GM23338 (cell line): Measurements from ENCODE around the gene MKRN2. TPM values are rescaled to one million over a fixed set of nuclear protein-coding genes. Genes with fewer than 3 reads are reported as not detected.

Source experiments
- ATAC-seq: fragments of 200-7000 bp; cut with Tn5 transposase; 3 replicates; pipeline ENCODE4 v1.9.1; 2020
- DNase-seq: peaks from one replicate; pipeline ENCODE4 v3.0.0-alpha.2; 2015; ENCODE audit warnings: low spot score
- H2AFZ ChIP-seq: fragments of 200-600 bp; sonication (generic); 2 replicates; pipeline ENCODE4 v1.8.0; 2016; ENCODE audit warnings: antibody characterized with exemption, mild to moderate bottlenecking, moderate library complexity
- H3F3A ChIP-seq: fragments of 200-600 bp; sonication (generic); replicated peaks from 2 replicates; pipeline ENCODE4 v1.8.0; 2017; ENCODE audit warnings: antibody characterized with exemption, mixed run types, low read depth
- H3K27ac ChIP-seq: fragments of 200-600 bp; sonication (generic); 2 replicates; pipeline ENCODE4 v1.6.1; 2016; ENCODE audit warnings: low read depth
- H3K27me3 ChIP-seq: fragments of 200-600 bp; sonication (generic); 2 replicates; pipeline ENCODE4 v1.8.0; 2016; ENCODE audit warnings: mild to moderate bottlenecking, mixed run types, moderate library complexity; ENCODE audit not compliant: insufficient read depth
- H3K36me3 ChIP-seq: fragments of 200-600 bp; sonication (generic); 2 replicates; pipeline ENCODE4 v1.8.0; 2016; ENCODE audit warnings: mild to moderate bottlenecking; ENCODE audit not compliant: insufficient read depth
- H3K4me1 ChIP-seq: fragments of 200-600 bp; sonication (generic); 2 replicates; pipeline ENCODE4 v1.8.0; 2016; ENCODE audit warnings: mild to moderate bottlenecking, moderate library complexity; ENCODE audit not compliant: insufficient read depth
- H3K4me2 ChIP-seq: fragments of 200-600 bp; sonication (generic); 2 replicates; pipeline ENCODE4 v1.7.1; 2017; ENCODE audit warnings: mixed run types
- H3K4me3 ChIP-seq: fragments of 200-600 bp; sonication (generic); 2 replicates; pipeline ENCODE4 v1.6.1; 2016; ENCODE audit warnings: mixed run types
- H3K79me2 ChIP-seq: fragments of 200-600 bp; sonication (generic); replicated peaks from 2 replicates; pipeline ENCODE4 v1.8.0; 2017; ENCODE audit warnings: mild to moderate bottlenecking; ENCODE audit not compliant: insufficient read depth
- H3K9me2 ChIP-seq: fragments of 200-600 bp; sonication (generic); 2 replicates; pipeline ENCODE4 v1.8.0; 2017; ENCODE audit not compliant: insufficient read depth
- H4K20me1 ChIP-seq: fragments of 200-600 bp; sonication (generic); replicated peaks from 2 replicates; pipeline ENCODE4 v1.8.0; 2017; ENCODE audit warnings: mild to moderate bottlenecking; ENCODE audit not compliant: insufficient read depth
- H3K27ac Mint-ChIP-seq: 2 replicates; pipeline ENCODE4 v1.8.0; 2020; ENCODE audit warnings: inconsistent platforms, mild to moderate bottlenecking, moderate library complexity, mixed read lengths
- H3K27me3 Mint-ChIP-seq: 3 replicates; pipeline ENCODE4 v1.8.0; 2022; ENCODE audit warnings: low read depth, mild to moderate bottlenecking, moderate library complexity, mixed read lengths, inconsistent platforms; ENCODE audit not compliant: insufficient read depth, poor library complexity
- H3K36me3 Mint-ChIP-seq: 3 replicates; pipeline ENCODE4 v1.8.0; 2021; ENCODE audit warnings: low read depth, mild to moderate bottlenecking, inconsistent platforms, moderate library complexity, mixed read lengths
- H3K4me1 Mint-ChIP-seq: 3 replicates; pipeline ENCODE4 v1.8.0; 2020; ENCODE audit warnings: mild to moderate bottlenecking, inconsistent platforms, mixed read lengths
- H3K4me3 Mint-ChIP-seq: 3 replicates; pipeline ENCODE4 v1.8.0; 2021; ENCODE audit warnings: moderate library complexity, mild to moderate bottlenecking, inconsistent platforms, mixed read lengths
- H3K9me3 Mint-ChIP-seq: 3 replicates; pipeline ENCODE4 v1.8.0; 2020; ENCODE audit warnings: moderate library complexity, mild to moderate bottlenecking, inconsistent platforms, mixed read lengths
- CREB1 ChIP-seq: fragments of 250-450 bp; sonication (Bioruptor Pico); IDR thresholded peaks from 2 replicates; pipeline ENCODE4 v1.5.0; 2020; ENCODE audit warnings: low read depth, mild to moderate bottlenecking, moderate library complexity
- EZH2 ChIP-seq: fragments of 200-600 bp; sonication (generic); IDR thresholded peaks from one replicate; pipeline ENCODE4 v1.8.0; 2017; ENCODE audit warnings: antibody characterized with exemption, mild to moderate bottlenecking, low read depth; ENCODE audit not compliant: unreplicated experiment
- EZH2phosphoT487 ChIP-seq: fragments of 200-600 bp; sonication (generic); IDR thresholded peaks from one replicate; pipeline ENCODE4 v1.8.1; 2018; ENCODE audit warnings: antibody characterized with exemption; ENCODE audit not compliant: unreplicated experiment
- JUNB ChIP-seq: IDR thresholded peaks from one replicate; pipeline ENCODE4 v1.6.1; 2016; ENCODE audit warnings: antibody characterized with exemption; ENCODE audit not compliant: unreplicated experiment
- NANOG ChIP-seq: IDR thresholded peaks from 2 replicates; pipeline ENCODE4 v1.6.1; 2016; ENCODE audit warnings: antibody characterized with exemption, borderline replicate concordance
- POLR2AphosphoS5 ChIP-seq: IDR thresholded peaks from 2 replicates; pipeline ENCODE4 v1.6.1; 2016; ENCODE audit warnings: antibody characterized with exemption, low read depth
- STAT1 ChIP-seq: IDR thresholded peaks from one replicate; pipeline ENCODE4 v1.6.1; 2016; ENCODE audit warnings: antibody characterized with exemption; ENCODE audit not compliant: unreplicated experiment
- ZNF114 ChIP-seq: fragments of 250-450 bp; sonication (Bioruptor Pico); IDR thresholded peaks from 2 replicates; pipeline ENCODE4 v1.5.0; 2020; ENCODE audit warnings: mild to moderate bottlenecking, moderate library complexity
- ZNF331 ChIP-seq: fragments of 250-450 bp; sonication (Bioruptor Pico); IDR thresholded peaks from 2 replicates; pipeline ENCODE4 v1.5.0; 2020; ENCODE audit warnings: low read depth, mild to moderate bottlenecking, moderate library complexity
- ZNF462 ChIP-seq: fragments of 250-450 bp; sonication (Bioruptor Pico); IDR thresholded peaks from 2 replicates; pipeline ENCODE4 v1.5.0; 2020; ENCODE audit warnings: mild to moderate bottlenecking, moderate library complexity
- polyA plus RNA-seq: library from polyadenylated mRNA; unstranded; fragments of >200 nt; fragmentation: Nextera tagmentation; extraction: Ambion mirVana; gene quantifications from 2 replicates; pipeline ENCODE4 v1.2.1, GENCODE V29; 2016
- total RNA-seq: library from RNA; depleted of rRNA; stranded (reverse); fragments of >200 nt; shearing (Covaris generic); gene quantifications from 2 replicates; pipeline ENCODE4 v1.2.3, GENCODE V29; 2014
- TF ChIP-seq, protein P1 (sequence below), 2 experiments: fragments of 200-600 bp in 1 of 2; sonication (generic) in 1 of 2; conservative IDR thresholded peaks; 2 replicates each; pipeline versions ENCODE4 v1.5.1 to v1.6.1; 2016 to 2017; ENCODE audit warnings: antibody characterized with exemption in 2 of 2, low read depth in 2 of 2, mild to moderate bottlenecking in 2 of 2, moderate library complexity in 1 of 2
- TF ChIP-seq, protein P2 (sequence below): IDR thresholded peaks from 2 replicates; pipeline ENCODE4 v1.6.1; 2016; ENCODE audit warnings: antibody characterized with exemption
- TF ChIP-seq, protein P3 (sequence below): IDR thresholded peaks from one replicate; pipeline ENCODE4 v1.6.1; 2018; ENCODE audit warnings: antibody characterized with exemption; ENCODE audit not compliant: unreplicated experiment

MKRN2 gene
- total and polyA plus RNA-seq, 2 experiments from 2014 or later, result 11.4 to 24.6 TPM

GRCh38 chr3:12586403-12586802, 29.5 kb downstream of the MKRN2 start:
- Mint-ChIP-seq H3K27ac (no peak overlapping the region), H3K27me3 (peaks cover 21% of the 10 kb centered on the region), H3K9me3 (no peaks in the 10 kb centered on the region), H3K36me3 (peaks cover 72% of the 10 kb centered on the region), H3K4me1 (peaks cover 3% of the 10 kb centered on the region; the same call in 1 of the 3 replicates), H3K4me3 (no peak overlapping the region)
- Histone ChIP-seq H3K4me3 (no peak overlapping the region), H3K36me3 (peaks cover 42% of the 10 kb centered on the region; the same call in 1 of the 2 replicates), H3K27me3 (no peaks in the 10 kb centered on the region), H3K9me2 (no peaks in the 10 kb centered on the region), H3K27ac (peak overlapping the region; percentile 65; the same call in 1 of the 2 replicates), H2AFZ (no peak overlapping the region), H3K79me2 (no peaks in the 10 kb centered on the region), H3K4me2 (no peak overlapping the region), H3F3A (peaks cover 15% of the 10 kb centered on the region; the same call in 1 of the 2 replicates), H4K20me1 (peaks cover 17% of the 10 kb centered on the region), H3K4me1 (no peaks in the 10 kb centered on the region)
- ATAC-seq, result no peak
- TF ChIP-seq STAT1, result no peak
- TF ChIP-seq, protein P1, sequence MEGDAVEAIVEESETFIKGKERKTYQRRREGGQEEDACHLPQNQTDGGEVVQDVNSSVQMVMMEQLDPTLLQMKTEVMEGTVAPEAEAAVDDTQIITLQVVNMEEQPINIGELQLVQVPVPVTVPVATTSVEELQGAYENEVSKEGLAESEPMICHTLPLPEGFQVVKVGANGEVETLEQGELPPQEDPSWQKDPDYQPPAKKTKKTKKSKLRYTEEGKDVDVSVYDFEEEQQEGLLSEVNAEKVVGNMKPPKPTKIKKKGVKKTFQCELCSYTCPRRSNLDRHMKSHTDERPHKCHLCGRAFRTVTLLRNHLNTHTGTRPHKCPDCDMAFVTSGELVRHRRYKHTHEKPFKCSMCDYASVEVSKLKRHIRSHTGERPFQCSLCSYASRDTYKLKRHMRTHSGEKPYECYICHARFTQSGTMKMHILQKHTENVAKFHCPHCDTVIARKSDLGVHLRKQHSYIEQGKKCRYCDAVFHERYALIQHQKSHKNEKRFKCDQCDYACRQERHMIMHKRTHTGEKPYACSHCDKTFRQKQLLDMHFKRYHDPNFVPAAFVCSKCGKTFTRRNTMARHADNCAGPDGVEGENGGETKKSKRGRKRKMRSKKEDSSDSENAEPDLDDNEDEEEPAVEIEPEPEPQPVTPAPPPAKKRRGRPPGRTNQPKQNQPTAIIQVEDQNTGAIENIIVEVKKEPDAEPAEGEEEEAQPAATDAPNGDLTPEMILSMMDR (conservative IDR thresholded peaks at IDR 0.05; ENCODE audit: low read depth in 2 of 2), result no peak
- TF ChIP-seq ZNF462 (CRISPR knock-in tag), result no peak
- TF ChIP-seq, protein P2, sequence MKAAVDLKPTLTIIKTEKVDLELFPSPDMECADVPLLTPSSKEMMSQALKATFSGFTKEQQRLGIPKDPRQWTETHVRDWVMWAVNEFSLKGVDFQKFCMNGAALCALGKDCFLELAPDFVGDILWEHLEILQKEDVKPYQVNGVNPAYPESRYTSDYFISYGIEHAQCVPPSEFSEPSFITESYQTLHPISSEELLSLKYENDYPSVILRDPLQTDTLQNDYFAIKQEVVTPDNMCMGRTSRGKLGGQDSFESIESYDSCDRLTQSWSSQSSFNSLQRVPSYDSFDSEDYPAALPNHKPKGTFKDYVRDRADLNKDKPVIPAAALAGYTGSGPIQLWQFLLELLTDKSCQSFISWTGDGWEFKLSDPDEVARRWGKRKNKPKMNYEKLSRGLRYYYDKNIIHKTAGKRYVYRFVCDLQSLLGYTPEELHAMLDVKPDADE, result no peak
- TF ChIP-seq NANOG, result no peak
- TF ChIP-seq, protein P3, sequence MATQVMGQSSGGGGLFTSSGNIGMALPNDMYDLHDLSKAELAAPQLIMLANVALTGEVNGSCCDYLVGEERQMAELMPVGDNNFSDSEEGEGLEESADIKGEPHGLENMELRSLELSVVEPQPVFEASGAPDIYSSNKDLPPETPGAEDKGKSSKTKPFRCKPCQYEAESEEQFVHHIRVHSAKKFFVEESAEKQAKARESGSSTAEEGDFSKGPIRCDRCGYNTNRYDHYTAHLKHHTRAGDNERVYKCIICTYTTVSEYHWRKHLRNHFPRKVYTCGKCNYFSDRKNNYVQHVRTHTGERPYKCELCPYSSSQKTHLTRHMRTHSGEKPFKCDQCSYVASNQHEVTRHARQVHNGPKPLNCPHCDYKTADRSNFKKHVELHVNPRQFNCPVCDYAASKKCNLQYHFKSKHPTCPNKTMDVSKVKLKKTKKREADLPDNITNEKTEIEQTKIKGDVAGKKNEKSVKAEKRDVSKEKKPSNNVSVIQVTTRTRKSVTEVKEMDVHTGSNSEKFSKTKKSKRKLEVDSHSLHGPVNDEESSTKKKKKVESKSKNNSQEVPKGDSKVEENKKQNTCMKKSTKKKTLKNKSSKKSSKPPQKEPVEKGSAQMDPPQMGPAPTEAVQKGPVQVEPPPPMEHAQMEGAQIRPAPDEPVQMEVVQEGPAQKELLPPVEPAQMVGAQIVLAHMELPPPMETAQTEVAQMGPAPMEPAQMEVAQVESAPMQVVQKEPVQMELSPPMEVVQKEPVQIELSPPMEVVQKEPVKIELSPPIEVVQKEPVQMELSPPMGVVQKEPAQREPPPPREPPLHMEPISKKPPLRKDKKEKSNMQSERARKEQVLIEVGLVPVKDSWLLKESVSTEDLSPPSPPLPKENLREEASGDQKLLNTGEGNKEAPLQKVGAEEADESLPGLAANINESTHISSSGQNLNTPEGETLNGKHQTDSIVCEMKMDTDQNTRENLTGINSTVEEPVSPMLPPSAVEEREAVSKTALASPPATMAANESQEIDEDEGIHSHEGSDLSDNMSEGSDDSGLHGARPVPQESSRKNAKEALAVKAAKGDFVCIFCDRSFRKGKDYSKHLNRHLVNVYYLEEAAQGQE, result no peak
- TF ChIP-seq ZNF331 (CRISPR knock-in tag), result no peak
- no peak for TF ChIP-seq CREB1 (CRISPR knock-in tag)
- no peak for TF ChIP-seq EZH2phosphoT487
- TF ChIP-seq POLR2AphosphoS5, result no peak
- TF ChIP-seq EZH2, result no peak
- TF ChIP-seq JUNB, result no peak
- no peak for TF ChIP-seq ZNF114
- DNase-seq, result no peak
